Dendritic cell treated with granulocyte-macrophage colony-stimulating factor and Interleukin-4, amounts not matched to agents 40 ng/mL and 50 ng/mL, for 4 days (primary cell): ENCODE results near the gene PLOD1.

Experiments used
- H3K27ac Mint-ChIP-seq: one replicate; pipeline ENCODE4 v1.8.0; 2022; ENCODE audit warnings: mild to moderate bottlenecking, mixed read lengths
- H3K27me3 Mint-ChIP-seq: one replicate; pipeline ENCODE4 v1.8.0; 2022; ENCODE audit warnings: mild to moderate bottlenecking, mixed read lengths
- H3K36me3 Mint-ChIP-seq: one replicate; pipeline ENCODE4 v1.8.0; 2022; ENCODE audit warnings: low read depth, mixed read lengths
- H3K4me1 Mint-ChIP-seq: one replicate; pipeline ENCODE4 v1.8.0; 2022; ENCODE audit warnings: low read depth, mixed read lengths
- H3K4me3 Mint-ChIP-seq: one replicate; pipeline ENCODE4 v1.8.0; 2022; ENCODE audit warnings: mild to moderate bottlenecking, moderate library complexity, mixed read lengths
- H3K9me3 Mint-ChIP-seq: one replicate; pipeline ENCODE4 v1.8.0; 2022; ENCODE audit warnings: mixed read lengths
- intact Hi-C: fragments of 100-400 bp; cut with micrococcal nuclease; formaldehyde crosslinking; loops from one replicate; pipeline ENCODE4 v1.15.0; 2022

The PLOD1 gene

GRCh38 chr1:12019858-12020509, 85.5 kb downstream of the PLOD1 start:
- intact Hi-C loops, result loop anchor here (1.0 to 5.0 kb wide), 2 partner anchors 40 to 283 kb away; partner anchors contain the start of genes AGTRAP and MFN2
- H3K9me3 Mint-ChIP-seq, result no peaks in the 10 kb centered on the region
- no peaks in the 10 kb centered on the region for H3K27me3 Mint-ChIP-seq
- peaks cover 47% of the 10 kb centered on the region for H3K36me3 Mint-ChIP-seq
- peaks cover 16% of the 10 kb centered on the region for H3K4me1 Mint-ChIP-seq
- H3K27ac Mint-ChIP-seq, result peak overlapping the region; percentile 87
- peak overlapping the region; percentile 82 for H3K4me3 Mint-ChIP-seq

DNA sequence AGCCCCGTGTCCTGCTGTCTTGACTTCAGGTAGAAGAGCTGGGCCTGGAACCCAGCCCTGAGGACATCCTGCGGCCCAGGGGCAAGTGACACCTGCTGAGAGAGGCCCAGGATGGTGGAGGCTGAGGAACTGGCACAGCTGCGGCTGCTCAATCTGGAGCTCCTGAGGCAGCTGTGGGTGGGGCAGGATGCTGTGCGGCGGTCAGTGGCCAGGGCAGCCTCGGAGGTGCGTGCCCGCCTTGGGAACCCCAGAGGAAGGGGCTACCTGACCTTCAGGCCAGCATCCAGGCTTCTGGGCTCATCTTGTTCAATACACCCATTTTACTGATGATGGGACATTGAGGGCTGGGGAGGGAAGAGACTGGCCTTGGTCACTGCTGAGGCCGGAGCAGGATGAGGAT, 87.1 kb downstream of the PLOD1 start:
- Mint-ChIP-seq H3K9me3 (no peaks in the 10 kb centered on the region), H3K36me3 (peaks cover 63% of the 10 kb centered on the region), H3K27ac (no peak overlapping the region), H3K4me3 (no peak overlapping the region), H3K27me3 (no peaks in the 10 kb centered on the region), H3K4me1 (peaks cover 16% of the 10 kb centered on the region)
- intact Hi-C loops, result loop anchor here (5.0 kb wide), 1 partner anchor 284 kb away; the partner anchor contains the start of gene AGTRAP

- no peak overlapping the region for H3K4me3 Mint-ChIP-seq
- peaks cover 16% of the 10 kb centered on the region for H3K4me1 Mint-ChIP-seq
- no peaks in the 10 kb centered on the region for H3K9me3 Mint-ChIP-seq
- H3K27me3 Mint-ChIP-seq, result no peaks in the 10 kb centered on the region
- intact Hi-C loops, result loop anchor here (5.0 kb wide), 1 partner anchor 285 kb away; the partner anchor contains the start of gene AGTRAP
- no peak overlapping the region for H3K27ac Mint-ChIP-seq
- H3K36me3 Mint-ChIP-seq, result peaks cover 67% of the 10 kb centered on the region
Observed at GRCh38 chr1:12022036-12022435, 87.5 kb downstream of the PLOD1 start.
